Retina (tissue), 1 donor: ENCODE results near the gene PKP1.
A peak's percentile ranks its signal among the peaks of the same experiment; 100 is the strongest.

Experiments
- DNase-seq: peaks from one replicate; pipeline ENCODE4 v3.0.0-alpha.2; 2016

PKP1 gene

DNA sequence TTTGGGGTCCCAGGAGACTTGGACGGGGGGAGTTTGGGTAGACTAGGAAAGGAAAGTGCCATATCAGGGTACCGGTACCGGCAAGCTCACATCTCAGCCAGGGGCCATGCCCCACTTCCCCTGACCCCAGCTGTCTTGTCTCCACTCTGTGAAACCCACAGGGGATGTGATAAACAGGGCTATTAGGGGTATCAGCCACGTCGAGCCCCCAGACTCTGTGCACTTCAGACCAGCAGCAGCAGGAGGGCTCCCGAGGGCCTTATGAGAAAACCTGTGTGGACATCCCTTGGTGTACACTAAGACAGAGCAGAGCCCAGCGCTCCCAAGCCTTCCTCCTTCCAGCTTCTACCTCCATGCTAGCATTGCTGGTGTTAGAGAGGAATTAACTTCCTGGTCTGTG is 47.9 kb downstream of the PKP1 start:
- no peak for DNase-seq

DNA sequence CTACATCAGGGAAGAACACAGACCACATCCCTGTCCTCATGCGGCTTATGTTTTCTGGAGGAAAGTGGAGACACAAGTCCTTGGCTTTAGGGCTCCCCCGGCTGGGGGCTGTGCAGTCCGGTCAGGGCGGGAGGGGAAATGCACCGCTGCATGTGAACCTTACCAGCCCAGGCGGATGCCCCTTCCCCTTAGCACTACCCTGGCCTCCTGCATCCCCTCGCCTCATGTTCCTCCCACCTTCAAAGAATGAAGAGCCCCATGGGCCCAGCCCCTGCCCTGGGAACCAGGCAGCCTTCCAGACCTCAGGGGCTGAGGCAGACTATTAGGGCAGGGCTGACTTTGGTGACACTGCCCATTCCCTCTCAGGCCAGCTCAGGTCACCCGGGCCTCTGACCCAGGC is 48.7 kb downstream of the PKP1 start:
- no peak for DNase-seq

DNA sequence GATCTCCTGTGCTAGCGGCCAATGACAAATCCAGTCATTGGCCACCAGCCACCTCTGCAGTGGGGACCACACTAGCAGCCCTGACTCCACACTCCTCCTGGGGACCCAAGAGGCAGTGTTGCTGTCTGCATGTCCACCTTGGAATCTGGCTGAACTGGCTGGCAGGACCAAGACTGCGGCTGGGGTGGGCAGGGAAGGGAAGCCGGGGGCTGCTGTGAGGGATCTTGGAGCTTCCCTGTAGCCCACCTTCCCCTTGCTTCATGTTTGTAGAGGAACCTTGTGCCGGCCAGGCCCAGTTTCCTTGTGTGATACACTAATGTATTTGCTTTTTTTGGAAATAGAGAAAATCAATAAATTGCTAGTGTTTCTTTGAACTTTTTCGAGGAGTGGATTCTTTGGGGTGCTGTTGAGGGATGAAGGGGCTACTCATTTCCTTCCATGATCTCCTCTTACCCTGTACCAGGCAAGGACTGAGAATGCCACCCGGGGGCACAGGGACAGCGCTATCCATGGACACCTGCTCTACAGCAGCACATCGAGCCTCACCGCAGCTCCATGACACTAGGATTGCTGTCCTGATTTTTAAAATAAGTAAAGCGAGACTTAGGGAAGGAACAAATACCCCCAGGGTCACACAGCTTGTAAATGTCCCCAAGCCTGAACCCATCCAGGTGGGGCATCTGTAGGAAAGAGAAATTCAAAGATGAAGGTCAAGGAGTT is 49.5 kb downstream of the PKP1 start:
- no peak for DNase-seq

DNA sequence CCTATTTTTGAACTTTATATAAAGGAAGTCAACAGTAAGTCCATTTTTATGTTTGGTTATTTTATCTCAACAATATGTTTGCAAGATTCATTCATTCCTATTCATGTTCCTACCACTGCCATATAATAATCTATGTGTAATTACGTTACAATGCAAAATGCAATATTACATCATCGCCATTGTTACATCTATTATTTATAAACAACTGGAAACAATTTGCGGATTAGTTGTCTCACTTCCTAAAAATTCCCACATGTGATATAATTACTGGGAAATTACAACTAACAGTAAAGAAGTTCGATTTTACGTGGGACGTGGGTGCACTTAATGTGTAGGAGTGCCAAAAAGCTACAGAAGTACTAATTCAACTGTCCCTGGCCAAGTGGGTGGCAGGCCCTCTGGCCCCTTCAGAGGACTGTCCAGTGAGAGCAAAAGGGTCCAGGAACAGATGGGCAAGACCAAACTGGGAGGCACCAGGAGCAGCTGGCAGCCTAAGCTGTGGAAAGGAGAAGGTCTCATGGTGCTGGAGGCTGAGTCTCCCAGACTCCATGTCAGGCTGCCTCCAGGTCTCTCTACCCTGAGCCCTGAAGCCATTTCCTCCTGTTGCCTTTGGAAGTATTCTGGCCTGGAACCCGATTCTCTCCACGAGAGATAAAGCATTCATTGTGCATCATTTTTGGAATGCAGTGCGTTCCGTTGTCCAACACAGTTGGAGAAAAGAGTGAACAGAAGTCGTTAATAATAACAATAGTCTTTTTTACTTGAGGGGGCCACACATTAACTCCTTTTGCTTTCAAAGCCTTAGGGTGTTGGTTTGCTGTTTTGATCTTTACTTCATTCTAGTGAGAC is 51.2 kb downstream of the PKP1 start:
- DNase-seq, result no peak

DNA sequence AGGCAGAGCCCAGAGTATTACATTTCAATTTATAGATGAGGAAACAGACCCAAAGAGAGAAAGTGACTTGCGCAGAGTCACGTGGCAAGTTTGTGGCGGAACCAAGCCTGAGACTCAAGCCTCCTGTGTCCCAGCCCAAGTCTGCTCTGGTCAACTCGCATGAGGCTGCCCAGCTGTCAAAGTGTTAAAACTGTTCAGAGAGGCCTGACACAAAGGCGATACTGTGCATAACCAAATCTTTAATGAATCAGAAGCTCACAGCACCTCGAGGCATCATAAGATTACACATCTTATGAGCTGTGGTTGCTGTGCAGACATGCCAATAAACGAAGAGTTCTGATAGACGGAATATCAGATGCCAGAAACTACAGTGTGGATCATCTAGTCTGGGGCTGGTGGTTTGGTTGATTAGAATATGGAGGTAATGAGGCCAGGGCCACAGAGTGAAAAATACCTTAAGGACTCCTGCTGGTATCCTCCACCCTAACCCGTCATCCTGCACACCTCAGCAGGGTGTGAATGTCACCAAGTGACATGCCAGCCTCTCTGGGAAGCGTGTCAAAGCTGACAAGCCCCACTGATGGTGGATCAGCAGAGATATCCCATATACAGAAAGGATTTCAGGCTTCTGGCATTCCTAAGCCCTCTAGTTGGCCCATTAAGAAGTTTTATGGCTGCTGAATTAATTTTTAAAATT is 52.0 kb downstream of the PKP1 start:
- DNase-seq, result no peak

DNA sequence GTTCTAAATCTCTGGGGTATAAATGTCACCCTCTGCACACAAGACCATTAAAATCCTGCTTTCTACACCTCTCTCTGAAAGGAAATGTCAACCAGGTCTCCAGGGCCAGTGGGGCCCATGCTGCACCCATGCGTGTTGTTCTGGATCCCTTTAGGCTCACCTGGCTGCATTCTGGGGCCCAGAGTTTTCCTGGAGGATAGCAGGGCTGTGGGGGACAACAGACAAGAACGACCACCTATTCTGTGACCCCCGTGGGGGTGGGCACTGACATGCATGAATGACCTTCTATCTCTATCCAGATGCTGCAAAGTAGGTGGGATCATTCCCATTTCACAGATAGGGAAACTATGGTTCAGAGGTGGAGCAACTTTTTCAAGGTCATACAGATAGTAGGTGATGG is 52.6 kb downstream of the PKP1 start:
- DNase-seq, result no peak

DNA sequence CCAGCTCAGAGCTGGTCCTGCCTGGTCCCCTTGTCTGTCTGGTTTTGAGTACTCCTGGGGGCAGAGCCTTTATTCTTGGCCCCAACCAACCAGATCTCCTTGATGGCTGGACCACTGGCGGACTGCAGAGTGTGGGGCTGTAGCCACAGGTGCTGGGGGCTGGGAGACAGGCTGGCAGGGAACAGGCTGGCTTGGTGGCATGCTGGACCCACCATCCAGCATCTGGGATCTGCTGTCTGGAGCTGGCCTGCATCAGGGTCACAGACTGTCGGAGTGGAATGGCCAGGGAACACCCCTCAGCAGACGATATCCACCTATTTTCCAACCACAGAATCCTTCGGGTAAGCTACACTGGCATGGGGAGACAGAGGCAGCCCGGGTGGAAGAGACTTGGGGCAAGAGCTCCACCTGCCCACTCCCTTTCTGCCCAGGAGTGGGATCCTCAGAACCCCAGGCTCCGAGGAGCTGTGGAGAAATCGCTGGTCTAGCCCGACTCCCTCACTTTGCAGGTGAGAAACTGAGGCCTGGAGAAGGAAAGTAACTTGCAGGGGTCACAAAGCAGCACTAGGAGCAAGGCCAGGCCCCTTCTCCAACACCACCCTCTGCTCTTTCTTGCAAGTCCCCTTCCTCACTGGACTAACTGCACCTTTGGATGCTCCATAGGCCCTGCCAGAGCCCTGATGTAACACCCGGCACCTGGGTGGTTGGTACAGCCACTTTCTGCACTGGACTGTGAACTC is 53.6 kb downstream of the PKP1 start:
- no peak for DNase-seq

DNA sequence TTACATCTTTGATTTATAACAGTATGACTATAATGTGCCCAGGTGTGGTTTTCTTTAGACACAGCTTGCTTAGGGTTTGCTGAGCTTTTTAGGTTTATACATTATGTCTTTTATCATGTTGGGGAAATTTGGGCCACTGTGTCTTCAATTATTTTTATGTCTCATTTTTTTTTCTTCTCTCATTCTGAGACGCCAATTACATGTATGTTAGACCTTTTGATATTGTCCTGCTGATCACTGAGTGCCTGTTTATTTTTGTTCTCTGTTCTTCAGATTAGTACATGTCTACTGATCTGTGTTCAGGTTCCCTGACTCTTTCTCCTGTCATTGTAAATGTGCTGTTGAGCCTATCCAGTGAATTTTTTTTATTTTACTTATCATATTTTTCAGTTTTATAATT is 58.1 kb downstream of the PKP1 start:
- DNase-seq, result no peak

DNA sequence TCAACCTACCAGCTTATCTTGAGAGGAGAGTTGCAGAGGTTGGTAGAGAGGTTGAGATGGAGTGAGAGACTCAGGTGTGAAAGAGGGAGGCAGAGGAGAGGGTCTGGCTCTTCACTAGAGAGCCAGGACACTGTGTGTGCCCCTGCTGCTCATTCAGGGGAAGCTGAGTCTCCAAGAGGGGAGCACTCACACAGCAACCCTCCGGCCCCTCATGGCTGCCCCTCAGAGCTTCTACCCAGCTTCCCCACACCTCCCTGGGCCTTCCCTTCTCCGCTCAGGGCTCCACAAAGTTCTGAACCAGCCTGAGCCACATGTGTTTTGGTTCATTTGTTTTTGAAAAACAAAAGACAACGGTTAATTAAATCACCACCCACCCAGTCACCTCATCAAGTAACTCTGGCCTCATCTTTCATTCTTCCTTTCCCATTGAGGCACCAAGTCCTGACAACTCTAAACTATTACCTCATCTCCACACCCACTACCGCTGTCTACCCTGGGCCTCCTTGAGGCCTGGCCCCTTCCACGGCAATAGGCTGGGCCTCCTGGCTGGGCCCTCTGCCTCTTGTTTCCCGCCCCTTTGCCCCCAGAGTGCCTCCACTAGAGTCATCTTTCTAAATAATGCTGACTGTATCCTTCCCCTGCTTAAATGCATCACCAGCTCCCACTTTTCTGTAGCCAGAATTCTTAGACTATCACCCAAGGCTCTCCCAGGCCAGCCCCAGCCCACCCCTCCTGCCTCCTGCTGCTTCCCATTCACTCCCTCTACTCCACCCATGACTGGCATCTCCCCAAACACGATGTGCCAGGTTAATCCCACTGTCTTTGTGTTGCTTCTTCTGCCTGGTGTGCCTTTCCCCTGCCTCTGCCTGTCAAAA is 61.1 kb downstream of the PKP1 start:
- no peak for DNase-seq

DNA sequence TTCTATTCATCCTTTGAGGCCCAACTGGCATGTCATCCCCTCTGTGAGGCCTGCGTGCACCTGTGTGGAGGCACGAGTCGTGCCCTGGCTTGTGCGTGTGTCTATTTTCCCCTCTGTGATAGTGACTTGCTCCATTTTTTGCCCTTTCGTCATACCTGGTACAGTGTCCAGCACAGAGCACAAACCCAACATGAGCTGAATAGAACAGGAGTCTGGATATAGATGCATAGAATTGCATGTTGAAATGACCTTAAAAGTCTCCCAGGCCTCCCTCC is 61.7 kb downstream of the PKP1 start:
- DNase-seq, result no peak

DNA sequence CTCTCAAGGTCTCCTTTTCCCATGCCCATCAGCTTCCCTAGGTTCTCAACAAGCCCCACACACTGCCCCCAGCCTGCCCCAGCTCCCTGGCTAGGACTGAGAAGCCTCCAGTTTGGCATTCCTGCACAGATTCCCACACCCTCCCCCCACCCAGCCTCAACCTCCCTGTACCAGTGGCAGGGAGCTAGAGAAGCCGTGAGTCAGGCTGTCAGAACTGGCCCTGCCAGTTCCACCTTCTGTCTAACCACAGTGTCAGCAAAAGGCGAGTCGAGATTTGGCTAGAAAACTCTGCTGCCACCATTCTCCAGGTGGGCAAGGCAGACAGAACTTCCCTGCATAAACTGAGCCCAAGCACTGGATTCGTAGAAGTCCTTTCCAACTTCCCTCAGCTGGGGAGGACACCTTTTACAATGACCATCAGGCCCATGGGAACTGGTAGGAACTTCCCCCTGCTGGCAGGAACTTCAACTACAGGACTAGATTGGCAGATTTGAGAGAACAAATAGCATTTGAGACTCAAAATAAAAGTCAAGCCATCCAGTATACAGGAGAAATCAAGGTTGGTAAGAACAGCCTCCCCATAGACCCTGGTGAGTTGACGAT is 63.1 kb downstream of the PKP1 start:
- DNase-seq, result peak; percentile 32

DNA sequence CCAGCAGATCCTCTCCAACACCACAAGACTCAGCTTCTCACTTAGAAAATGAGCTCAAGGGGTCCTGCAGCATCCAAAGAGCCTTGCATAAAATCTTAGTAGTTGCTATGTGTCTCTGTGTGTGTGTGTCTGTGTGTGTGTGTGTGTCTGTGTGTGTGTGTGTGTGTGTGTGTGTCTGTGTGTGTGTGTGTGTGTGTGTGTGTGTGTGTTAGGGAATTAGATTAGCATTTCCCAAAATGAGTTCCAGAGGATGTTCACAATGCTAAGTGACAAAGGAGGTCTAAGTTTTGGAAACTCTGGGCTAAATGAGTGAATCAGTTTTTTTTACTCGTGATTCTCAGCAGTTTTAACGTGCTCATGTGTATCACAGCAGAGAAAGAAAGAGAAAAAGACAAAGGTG is 63.7 kb downstream of the PKP1 start:
- no peak for DNase-seq

DNA sequence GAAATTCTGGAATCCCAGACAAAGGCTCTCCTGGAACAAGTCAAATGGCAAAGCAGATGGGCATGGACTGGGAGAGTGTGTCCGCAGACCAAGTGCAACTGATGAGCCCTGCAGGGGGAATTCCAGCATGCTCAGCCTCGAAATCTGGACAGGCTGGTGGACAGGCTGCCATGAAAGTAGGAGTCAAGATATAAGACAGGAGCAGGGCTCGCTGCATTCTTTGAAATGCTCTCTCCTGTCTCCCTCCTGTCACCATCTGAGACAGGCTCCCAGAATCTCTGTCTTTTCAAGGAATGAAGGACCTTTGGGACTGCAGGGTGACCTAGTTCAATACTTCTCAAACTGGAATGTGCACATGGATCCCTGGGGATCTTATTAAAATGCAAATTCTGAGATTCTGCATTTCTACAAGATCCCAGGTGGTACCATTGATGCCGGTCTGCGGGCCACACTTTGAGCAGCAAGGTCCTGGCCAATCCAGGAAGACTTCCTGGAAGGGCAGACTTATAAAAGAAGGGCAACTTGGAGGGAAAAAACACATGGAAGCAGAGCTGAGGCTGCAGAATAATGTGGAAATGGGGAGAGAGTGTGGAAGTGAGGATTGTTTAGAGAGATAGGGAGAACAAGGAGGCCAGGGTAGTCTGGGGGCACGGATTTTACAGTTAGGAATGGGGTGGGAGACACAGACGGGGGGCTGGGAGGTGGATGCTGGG is 64.3 kb downstream of the PKP1 start:
- DNase-seq, result no peak

DNA sequence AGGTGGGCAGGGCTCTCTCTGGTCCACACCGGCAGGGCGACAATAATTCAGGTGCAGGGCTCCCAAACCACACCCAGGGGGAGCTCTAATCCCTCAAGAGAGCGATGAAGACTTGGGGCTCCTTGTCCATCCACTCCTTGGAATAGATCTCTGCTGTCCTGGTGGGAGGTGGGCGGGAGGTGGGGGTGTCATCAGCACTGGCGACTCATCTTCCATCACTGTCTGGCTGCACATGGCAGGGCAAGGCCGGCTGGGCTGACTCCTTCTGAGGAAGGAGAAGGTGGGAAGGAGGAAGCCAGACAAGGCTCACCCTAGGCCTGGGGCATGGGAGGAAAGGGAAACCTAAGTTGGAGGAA is 64.9 kb downstream of the PKP1 start:
- no peak for DNase-seq

DNA sequence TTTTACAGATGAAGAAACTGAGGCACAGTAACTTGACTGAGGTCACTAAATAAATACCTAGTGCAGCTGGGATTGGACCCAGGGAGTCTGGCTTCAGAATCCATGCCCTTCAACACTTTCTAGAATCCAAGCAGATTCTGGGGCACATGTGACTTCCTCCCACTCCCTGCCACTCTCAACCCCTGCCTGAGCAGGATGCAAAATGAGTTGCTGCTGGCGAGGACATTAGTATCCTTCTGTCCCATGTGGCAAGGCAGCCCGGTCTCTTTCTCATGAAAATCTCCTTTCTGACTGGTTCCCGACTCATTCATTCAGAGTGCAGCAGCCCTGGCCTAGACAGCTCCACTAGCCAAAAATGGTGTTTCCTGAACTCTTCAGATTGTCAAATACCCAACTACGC is 65.8 kb downstream of the PKP1 start:
- DNase-seq, result no peak

DNA sequence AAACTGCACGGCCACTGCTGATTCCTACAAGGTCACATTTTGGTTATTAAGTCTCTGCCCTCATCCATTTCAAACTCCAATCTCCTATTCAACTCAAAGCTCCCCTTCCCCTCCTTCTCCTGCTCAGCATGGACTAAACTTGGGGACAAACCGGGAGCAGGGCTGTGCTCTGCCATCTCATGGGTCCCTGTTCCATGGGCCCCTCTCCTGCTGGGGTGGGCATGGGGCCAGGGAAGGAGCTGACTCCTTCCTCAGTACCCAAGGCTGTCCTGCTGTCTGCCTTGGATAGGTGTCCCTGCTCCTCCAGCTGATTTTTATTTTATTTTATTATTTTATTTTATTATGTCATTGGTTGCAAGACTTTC is 67.0 kb downstream of the PKP1 start:
- DNase-seq, result no peak

DNA sequence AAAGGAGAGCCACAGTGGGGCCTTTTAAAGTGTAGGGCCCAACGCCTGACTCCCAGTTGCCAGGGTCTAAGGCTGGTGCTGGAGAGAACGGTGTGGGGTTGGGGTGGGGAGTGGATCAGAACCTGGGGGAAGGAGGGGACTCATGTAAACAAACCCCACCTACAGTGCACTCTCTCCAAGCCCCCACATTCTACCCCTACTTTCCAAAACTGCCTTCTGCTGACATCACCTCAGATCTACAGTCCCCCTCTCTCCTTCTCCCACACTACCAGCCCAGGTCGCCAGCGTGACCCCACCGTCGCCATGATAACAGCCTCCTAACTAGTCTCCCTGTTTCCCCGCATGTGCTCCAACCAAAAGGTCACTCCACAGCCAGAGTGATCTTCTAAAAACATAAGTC is 67.6 kb downstream of the PKP1 start:
- no peak for DNase-seq

DNA sequence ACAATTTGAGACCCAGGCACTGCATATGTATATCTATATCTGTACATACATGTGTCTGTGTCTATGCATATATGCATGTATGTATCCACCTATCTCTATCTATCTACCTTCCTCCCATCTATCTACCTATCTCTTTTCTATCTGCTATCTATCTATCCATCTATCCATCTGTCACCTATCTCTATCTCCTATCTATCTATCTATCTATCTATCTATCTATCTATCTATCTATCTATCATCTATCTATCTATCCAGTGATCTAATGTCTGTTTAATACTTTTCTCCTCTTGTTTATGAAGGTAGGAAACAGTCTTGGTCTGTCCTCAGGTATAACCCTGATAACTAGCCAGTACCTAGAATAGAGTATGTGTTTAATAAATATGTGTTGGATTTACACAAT is 68.3 kb downstream of the PKP1 start:
- DNase-seq, result no peak

DNA sequence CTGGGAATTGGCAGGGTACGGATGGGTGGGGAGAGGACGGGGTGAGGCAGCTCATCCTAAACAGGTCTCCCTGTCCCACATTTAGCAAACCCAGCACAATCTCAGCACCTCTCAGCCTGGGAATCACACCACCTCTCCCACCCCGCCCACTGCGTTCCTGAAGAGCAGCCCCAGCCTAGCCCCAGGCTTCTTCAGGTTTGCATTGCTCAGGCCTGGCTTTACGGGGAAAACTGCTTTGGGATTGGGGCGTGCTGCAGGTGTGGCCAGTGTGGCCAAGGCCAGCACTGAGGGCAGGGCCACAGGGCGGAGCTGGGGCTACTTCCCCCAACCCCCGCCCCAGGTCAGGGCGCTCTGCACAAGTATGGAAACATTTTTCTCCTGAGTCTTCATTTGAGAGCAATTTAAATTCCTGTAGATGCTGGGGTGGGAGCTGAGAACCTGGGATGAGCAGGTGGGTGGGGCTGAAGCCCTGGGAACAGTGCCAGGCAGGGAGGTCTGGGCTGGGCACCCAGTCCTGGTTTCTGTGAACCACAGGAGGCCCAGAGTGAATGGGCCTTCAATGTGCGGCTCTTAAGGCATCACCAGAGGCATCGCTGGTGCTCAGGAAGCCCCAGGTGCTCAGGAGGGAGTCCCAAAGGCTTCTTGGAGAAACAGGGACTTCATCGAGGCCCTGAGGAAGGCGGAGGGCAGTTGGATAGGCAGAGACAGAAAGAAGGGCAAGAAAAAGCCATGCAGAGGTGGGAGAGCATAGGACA is 70.1 kb downstream of the PKP1 start:
- no peak for DNase-seq

DNA sequence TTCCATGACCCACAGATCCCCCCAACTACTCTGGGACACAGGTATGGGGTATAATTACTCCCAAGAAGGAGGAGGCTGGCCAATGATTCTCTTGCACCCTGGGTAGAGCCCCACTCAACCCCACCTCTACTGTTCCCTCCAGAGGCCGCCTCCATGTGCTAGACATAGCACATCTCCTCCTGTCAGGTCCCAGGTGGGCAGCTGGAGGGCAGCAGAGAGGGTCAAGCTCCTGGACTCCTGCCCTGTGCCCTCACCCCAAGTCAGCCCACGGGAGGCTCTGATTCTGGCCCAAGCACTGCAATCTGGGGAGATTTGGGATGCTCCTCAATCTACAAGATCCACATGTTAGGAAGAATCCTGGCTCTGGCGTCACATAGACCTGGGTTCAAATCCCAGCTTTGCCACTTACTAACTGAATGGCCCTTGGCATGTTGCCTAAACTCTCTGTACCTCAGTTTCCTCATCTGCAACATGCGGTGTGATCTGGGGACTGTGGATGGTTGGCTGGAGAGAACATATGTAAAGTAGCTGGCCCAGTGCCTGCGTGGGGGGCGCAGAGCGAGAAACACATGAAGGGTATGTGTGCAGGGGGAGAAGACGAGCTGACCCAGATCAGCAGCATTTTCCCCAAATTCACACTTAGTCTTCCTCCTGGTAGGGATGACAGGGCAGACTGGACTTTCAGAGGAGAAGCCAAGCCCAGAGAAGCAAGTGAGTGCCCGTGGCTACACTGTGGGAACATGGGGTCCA is 71.0 kb downstream of the PKP1 start:
- no peak for DNase-seq
